Measurements from ENCODE around the gene TXNDC5.

DNA sequence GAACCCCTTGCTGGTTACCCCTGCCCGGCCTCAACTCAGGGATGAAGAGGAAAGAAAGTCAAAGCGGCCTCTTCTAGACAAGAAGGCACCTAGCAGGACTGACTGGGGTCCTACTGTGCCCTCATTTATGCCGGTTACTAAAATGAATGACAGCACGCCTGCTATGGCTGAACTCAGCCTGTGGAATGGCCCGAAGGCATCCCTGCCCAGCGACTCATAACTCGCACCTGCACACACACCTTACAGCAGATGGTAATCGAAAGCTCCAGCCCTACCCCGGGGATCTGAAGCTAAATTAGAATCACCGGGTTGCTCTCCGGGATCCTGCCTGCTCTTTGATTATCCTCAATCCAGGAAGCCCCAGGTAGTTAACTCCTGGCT, 747 bp upstream of the TXNDC5 start:
- TF ChIP-seq, protein P1, sequence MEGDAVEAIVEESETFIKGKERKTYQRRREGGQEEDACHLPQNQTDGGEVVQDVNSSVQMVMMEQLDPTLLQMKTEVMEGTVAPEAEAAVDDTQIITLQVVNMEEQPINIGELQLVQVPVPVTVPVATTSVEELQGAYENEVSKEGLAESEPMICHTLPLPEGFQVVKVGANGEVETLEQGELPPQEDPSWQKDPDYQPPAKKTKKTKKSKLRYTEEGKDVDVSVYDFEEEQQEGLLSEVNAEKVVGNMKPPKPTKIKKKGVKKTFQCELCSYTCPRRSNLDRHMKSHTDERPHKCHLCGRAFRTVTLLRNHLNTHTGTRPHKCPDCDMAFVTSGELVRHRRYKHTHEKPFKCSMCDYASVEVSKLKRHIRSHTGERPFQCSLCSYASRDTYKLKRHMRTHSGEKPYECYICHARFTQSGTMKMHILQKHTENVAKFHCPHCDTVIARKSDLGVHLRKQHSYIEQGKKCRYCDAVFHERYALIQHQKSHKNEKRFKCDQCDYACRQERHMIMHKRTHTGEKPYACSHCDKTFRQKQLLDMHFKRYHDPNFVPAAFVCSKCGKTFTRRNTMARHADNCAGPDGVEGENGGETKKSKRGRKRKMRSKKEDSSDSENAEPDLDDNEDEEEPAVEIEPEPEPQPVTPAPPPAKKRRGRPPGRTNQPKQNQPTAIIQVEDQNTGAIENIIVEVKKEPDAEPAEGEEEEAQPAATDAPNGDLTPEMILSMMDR (IDR thresholded peaks at IDR 0.05; ENCODE audit: insufficient read depth, low read depth, low read length) = no peak
- TF ChIP-seq EZH2 (IDR thresholded peaks at IDR 0.05; ENCODE audit: insufficient read depth, low read length) = no peak
